UCSD-AML1 (cell line): ENCODE data around the gene ARRDC4.
"Not testable (repeated sequence)": the region's sequence is repeated elsewhere in the genome, so short reads cannot be mapped to it uniquely, and the experiment has no call there.

Source experiments
- DNase-seq: peaks from one replicate; lab custom pipeline; 2025; ENCODE audit not compliant: unreplicated experiment; lab: John Stamatoyannopoulos, UW

Gene ARRDC4

DNA sequence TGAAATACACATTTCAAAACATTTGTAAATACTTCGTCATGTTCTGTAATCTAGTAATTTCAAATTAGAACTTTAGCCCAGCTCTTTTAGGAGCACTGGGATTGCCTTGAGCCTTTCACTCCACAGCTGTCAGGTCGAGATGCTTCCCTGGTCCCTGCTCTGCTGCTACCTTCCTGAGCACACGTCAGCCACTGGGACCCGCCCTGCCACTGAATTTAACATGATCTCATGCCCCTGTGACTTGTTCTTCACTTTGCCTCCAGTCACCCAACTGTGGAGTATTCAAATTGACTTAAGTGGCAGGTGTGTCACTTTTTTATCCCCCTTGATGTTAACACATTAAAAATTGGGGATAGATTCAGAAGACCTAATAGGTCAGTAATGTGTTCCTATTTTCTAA is 3.3 kb downstream of the ARRDC4 start:
- no peak for DNase-seq

DNA sequence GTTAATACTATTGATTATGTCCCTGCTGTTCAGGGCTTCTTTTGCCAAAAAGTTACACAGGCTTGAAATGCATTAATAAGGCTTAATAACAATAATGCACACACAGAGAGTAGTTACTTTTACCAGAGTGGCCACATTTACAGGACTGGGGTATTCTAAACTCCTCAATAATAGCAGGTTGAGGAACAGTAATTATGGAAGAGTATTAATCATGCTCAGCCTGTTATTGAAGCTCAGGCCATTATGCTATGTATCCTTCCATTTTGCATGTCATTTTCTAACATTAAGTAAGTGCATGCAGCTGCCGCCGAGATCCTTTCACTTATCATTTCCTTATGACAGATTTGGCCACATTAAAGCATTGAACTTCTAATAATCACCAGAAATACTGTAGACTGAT is 5.7 kb downstream of the ARRDC4 start:
- no peak for DNase-seq

- no peak for DNase-seq
Observed at GRCh38 chr15:97966924-97967620, 6.6 kb downstream of the ARRDC4 start.

- DNase-seq: no peak
Observed at GRCh38 chr15:97967881-97968280, 7.4 kb downstream of the ARRDC4 start.

DNA sequence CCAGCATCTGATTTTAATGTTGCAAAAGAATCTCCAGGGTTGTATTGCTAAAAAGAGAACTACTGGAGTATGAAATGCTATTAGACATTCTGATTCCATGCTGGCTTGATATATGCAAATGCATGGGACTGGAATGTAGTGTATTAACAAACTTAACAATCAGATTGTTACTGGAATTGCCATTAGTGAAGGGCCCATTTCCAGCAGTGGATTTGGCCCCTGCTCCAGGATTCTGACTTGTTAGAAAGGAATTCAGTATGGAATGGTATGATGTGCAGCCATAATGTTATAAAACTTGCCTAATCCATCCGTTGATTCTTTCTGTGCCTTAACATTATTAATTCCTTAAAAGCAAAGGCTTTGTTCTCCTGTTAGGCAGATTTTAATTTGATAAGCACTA is 7.9 kb downstream of the ARRDC4 start:
- DNase-seq: no peak

DNA sequence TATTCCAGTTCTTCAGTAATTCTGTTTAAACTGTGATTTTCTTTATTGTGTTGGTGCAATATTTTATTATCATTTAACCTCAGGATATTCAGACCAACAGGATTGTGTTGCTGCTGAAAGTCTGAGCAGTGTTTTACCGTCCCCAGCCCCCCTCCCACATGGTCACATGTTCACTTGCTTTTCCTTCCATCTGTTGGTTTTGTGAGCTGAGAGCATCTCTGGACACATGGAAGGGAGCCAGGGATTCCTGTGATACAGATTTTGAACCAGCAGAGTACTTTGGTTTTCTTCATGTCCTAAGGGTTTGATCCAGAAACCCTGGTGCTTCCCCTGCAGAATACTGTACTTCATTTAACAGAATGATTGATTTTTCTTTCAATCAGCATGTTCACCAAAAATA is 11.9 kb downstream of the ARRDC4 start:
- no peak for DNase-seq

DNA sequence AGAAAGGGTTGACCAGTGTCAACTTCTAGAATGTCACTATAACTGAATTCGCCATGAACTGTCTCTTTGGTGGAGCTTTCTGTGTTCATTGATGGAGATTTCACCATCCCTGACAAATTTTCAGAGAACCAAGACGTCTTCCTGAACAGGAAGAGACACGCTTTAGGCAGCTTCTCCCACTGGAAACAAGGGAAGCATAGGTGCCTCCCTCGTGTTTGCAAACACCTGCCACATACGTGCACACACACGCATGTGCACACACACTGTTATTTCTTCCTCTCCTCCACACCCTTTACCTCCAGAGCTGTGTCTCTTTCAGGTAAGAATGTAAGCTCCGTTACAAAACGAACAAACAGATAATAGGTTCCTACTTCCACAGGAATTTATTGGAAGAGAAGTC is 15.6 kb downstream of the ARRDC4 start:
- DNase-seq: no peak

DNA sequence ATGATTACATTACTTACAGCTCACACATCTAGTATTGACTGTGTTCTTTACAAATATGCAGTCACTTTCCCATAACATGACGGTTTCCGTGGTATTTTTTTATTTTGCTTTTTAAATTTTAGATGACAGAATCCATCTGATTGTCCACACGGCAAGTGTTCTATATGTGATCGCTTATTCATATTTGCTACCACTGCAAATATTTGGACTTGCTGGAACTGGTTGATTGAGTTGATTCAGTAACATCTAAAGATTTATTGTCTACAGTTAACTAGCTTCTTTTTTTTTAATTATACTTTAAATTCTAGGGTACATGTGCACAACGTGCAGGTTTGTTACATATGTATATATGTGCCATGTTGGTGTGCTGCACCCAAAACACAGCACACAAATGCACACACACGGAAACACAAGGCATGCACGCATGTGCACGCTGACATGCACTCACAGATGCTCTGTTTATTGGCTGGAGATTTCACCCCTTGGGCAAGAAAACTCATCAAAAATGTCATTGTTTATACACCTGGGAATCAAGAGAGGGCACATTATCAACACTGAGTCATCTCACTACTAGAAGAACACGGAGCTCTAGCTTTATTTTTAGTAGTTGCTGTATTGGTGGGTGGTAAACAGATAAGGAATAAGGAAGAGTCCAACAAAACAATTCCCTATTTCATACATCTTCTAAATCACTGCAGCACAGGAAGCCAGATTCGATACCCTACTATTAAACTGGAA is 16.4 kb downstream of the ARRDC4 start:
- no peak for DNase-seq

GRCh38 chr15:97977734-97978133 is 17.2 kb downstream of the ARRDC4 start:
- DNase-seq: no peak

DNA sequence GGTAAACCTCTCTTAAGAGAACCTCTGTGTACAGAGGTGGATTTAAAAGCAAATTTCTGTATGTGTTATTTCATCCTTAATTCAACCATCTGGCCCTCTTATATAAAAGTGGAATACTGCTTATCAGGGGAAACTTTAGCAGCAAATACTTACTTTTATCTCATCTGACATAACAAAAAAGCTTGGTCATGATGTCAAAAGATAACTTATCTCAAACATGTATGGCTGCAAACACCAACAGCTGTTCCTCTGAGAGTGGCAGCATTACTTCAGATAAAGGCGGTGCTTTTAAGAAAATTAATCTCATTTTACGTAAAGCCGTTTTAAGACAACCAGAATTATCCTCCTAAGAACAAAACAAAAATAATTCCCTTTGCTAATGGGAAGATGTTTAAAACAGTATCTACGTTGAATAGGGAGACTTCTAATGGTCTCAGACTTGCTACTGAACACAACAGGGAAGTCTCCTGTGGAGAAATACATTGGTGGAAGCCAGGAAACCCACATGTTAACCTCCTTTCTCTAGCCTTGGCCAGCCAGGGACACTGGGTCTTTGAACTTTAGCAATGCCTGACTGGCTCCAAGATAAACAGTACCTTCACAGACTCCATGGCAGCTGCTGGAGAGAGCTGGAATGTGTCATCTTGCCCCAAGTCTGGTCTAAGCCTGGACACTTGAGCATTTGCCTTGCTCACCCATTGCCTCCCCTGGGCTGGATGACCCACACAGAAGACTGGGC is 18.1 kb downstream of the ARRDC4 start:
- DNase-seq: peak; percentile 27

DNA sequence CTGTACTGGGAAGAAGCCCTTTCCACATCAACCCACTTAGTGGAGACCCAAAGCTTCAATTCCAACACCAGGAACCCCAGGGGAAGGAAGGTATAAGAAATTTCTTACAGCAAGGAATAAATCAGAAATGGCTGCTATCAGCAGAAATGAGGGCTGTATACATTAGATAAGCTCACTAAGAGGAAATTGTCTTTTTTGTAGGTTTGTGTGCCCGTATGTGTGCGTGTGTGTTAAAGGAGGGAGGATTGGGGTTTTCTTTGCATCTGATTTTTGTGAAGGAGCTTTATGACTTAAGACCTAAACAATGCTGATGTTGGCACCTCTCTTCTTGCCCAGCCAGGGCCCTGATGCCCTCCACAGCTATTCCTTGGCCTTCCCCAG is 18.6 kb downstream of the ARRDC4 start:
- DNase-seq: no peak

DNA sequence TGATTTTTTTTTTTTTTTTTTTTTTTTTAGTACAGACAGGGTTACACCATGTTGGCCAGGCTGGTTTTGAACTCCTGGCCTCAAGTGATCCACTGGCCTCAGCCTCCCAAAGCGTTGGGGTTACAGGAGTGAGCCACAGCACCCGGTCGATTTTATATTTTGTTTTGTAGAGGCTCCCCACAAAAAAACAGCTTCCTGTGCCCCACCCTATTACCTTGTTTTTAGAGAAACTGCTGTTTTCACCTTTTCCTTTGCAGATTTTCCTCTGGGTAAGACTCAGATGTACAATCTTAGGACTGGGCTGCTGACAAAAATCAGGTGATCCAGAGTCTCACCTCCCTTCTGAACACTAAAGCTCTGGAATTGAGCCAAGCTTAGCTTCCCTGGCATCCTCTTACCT is 20.6 kb downstream of the ARRDC4 start:
- no peak for DNase-seq

DNA sequence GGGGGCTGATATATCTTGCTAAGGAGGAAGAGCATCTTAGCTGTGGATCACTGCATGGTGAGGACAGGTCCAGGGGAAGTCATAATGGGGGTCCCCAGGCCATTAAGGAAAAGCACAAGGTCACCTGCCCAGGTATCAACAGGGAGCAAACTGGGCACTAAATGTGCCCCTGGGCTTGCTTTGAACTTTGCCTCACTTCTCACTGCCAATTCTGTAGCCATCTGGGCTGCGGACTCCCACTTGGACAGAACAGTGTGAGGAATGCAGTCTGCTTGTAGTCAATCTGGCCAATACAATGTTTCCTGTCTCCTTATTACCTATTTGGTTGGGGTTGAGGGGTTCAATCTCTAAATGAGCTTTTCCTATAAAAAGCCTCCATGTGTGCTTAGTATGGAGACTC is 21.3 kb downstream of the ARRDC4 start:
- DNase-seq: no peak

GRCh38 chr15:97984157-97984556 is 23.7 kb downstream of the ARRDC4 start:
- DNase-seq: no peak

DNA sequence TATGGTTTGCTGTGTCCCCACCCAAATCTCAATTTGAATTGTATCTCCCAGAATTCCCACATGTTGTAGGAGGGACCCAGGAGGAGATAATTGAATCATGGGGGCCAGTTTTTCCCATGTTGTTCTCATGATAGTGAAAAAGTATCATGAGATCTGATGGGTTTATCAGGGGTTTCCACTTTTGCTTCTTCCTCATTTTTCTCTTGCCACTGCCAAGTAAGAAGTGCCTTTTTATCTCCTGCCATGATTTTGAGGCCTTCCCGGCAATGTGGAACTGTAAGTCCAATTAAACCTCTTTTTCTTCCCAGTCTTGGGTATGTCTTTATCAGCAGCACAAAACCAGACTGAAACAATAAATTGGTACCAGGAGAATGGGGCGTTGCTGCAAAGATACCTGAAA is 25.5 kb downstream of the ARRDC4 start:
- not testable (repeated sequence) for DNase-seq

DNA sequence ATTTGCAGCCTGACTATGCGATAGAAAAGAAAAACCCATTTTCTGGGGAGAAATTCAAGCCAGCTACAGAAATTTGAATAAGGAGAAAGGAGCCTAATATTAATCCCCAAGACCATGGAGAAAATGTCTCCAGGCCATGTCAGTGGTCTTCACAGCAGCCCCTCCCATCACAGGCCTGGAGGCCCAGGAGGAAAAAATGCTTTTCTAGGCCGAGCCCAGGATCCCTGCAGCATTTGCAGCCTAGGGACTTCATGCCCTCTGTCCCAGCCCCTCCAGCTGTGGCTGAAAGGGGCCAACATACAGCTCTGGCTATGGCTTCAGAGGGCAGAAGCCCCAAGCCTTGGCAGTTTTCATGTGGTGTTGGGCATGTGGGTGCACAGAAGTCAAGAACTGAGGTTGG is 26.3 kb downstream of the ARRDC4 start:
- DNase-seq: no peak

DNA sequence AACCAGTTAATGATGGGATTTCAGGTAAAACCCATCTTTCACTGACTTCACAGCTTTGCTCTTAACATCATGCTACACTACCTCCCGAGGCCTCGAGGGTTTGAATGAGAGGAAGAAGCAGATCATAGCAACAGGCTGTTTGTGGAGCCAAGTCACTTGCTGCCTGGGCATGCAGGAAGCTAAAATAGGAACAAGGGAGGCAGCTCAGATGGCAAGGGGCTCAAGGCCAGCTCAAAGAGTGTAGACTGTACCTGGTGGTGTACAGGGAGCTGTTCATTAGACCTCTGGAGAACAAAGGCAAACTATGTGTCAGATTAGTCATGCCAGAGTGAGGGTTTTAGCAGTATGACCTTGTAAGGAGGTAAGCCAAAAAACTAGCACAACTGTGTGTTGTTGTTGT is 28.8 kb downstream of the ARRDC4 start:
- DNase-seq: peak; percentile 26

GRCh38 chr15:97991972-97992541 is 31.6 kb downstream of the ARRDC4 start:
- no peak for DNase-seq

GRCh38 chr15:97992823-97993222 is 32.3 kb downstream of the ARRDC4 start:
- DNase-seq: no peak

- DNase-seq: peak; percentile 22
Observed at GRCh38 chr15:97993310-97993738, 32.8 kb downstream of the ARRDC4 start.

- DNase-seq: no peak
Observed at GRCh38 chr15:97994236-97994635, 33.7 kb downstream of the ARRDC4 start.

GRCh38 chr15:97995192-97995591 is 34.7 kb downstream of the ARRDC4 start:
- DNase-seq: no peak
